ENCODE data around the gene GALNTL6. TPM values are rescaled to one million over a fixed set of nuclear protein-coding genes. Genes with fewer than 3 reads are reported as not detected.

The GALNTL6 gene
- 0.35 and 0.39 TPM in 2 replicates for total RNA-seq

GRCh38 chr4:171812665-171813525 lies at the start of gene GALNTL6:
Gene GALNTL6 (plus strand): TSS chr4:171813404.
- DNase-seq (ENCODE audit: extremely low read depth, low read depth, low spot score): no peak

- DNase-seq (ENCODE audit: extremely low read depth, low read depth, low spot score): no peak
Observed at GRCh38 chr4:171765514-171765913, 47.7 kb upstream of the GALNTL6 start.

GRCh38 chr4:171774642-171775190 lies 38.5 kb upstream of the GALNTL6 start:
- no peak for DNase-seq (ENCODE audit: extremely low read depth, low read depth, low spot score)

- no peak for DNase-seq (ENCODE audit: extremely low read depth, low read depth, low spot score)
Observed at GRCh38 chr4:171779301-171779700, 33.9 kb upstream of the GALNTL6 start.

- no peak for DNase-seq (ENCODE audit: extremely low read depth, low read depth, low spot score)
Observed at GRCh38 chr4:171785388-171785787, 27.8 kb upstream of the GALNTL6 start.

GRCh38 chr4:171793723-171794122 lies 19.5 kb upstream of the GALNTL6 start:
- no peak for DNase-seq (ENCODE audit: extremely low read depth, low read depth, low spot score)

GRCh38 chr4:171794528-171794927 lies 18.7 kb upstream of the GALNTL6 start:
- no peak for DNase-seq (ENCODE audit: extremely low read depth, low read depth, low spot score)

GRCh38 chr4:171809854-171810253 lies 3.4 kb upstream of the GALNTL6 start:
- no peak for DNase-seq (ENCODE audit: extremely low read depth, low read depth, low spot score)

GRCh38 chr4:171812333-171812664 lies 905 bp upstream of the GALNTL6 start:
- DNase-seq (ENCODE audit: extremely low read depth, low read depth, low spot score): no peak

GRCh38 chr4:171813526-171814250 lies 484 bp downstream of the GALNTL6 start:
- DNase-seq (ENCODE audit: extremely low read depth, low read depth, low spot score): no peak

- DNase-seq (ENCODE audit: extremely low read depth, low read depth, low spot score): no peak
Observed at GRCh38 chr4:171814545-171814944, 1.3 kb downstream of the GALNTL6 start.

GRCh38 chr4:171817026-171817425 lies 3.8 kb downstream of the GALNTL6 start:
- DNase-seq (ENCODE audit: extremely low read depth, low read depth, low spot score): no peak

GRCh38 chr4:171834640-171835039 lies 21.4 kb downstream of the GALNTL6 start:
- DNase-seq (ENCODE audit: extremely low read depth, low read depth, low spot score): no peak

GRCh38 chr4:171843456-171843855 lies 30.3 kb downstream of the GALNTL6 start:
- DNase-seq (ENCODE audit: extremely low read depth, low read depth, low spot score): no peak

- peak; percentile 27 for DNase-seq (ENCODE audit: extremely low read depth, low read depth, low spot score)
Observed at GRCh38 chr4:171846232-171846631, 33.0 kb downstream of the GALNTL6 start.

GRCh38 chr4:171846893-171847292 lies 33.7 kb downstream of the GALNTL6 start:
- no peak for DNase-seq (ENCODE audit: extremely low read depth, low read depth, low spot score)

- DNase-seq (ENCODE audit: extremely low read depth, low read depth, low spot score): no peak
Observed at GRCh38 chr4:171847751-171848150, 34.5 kb downstream of the GALNTL6 start.

- DNase-seq (ENCODE audit: extremely low read depth, low read depth, low spot score): no peak
Observed at GRCh38 chr4:171849686-171850222, 36.5 kb downstream of the GALNTL6 start.

GRCh38 chr4:171851295-171851694 lies 38.1 kb downstream of the GALNTL6 start:
- DNase-seq (ENCODE audit: extremely low read depth, low read depth, low spot score): no peak

- DNase-seq (ENCODE audit: extremely low read depth, low read depth, low spot score): no peak
Observed at GRCh38 chr4:171857302-171858012, 44.3 kb downstream of the GALNTL6 start.

GRCh38 chr4:171875291-171875690 lies 62.1 kb downstream of the GALNTL6 start:
- DNase-seq (ENCODE audit: extremely low read depth, low read depth, low spot score): no peak

All from glomerular endothelial cell (primary cell).